Neuron (in vitro differentiated cells): ENCODE data around the gene FOXRED2.

ENCODE experiments used
- H2AFZ ChIP-seq: one replicate; pipeline ENCODE4 v1.6.1; 2013; ENCODE audit warnings: low read depth, mild to moderate bottlenecking, inconsistent platforms, low read length, moderate library complexity
- H3K27me3 ChIP-seq: one replicate; pipeline ENCODE4 v1.6.1; 2013; ENCODE audit warnings: low read length; ENCODE audit not compliant: insufficient read depth
- H3K36me3 ChIP-seq: one replicate; pipeline ENCODE4 v1.6.1; 2013; ENCODE audit warnings: low read length; ENCODE audit not compliant: insufficient read depth
- H3K4me1 ChIP-seq: one replicate; pipeline ENCODE4 v1.6.1; 2013; ENCODE audit warnings: low read length; ENCODE audit not compliant: insufficient read depth
- H3K4me3 ChIP-seq: 2 replicates; pipeline ENCODE4 v1.5.1; 2013; ENCODE audit warnings: mild to moderate bottlenecking, low read length, moderate library complexity
- H3K9me3 ChIP-seq: one replicate; pipeline ENCODE4 v1.6.1; 2013; ENCODE audit warnings: low read length

The FOXRED2 gene

GRCh38 chr22:36443198-36443770, 63.6 kb downstream of the FOXRED2 start:
- no peak overlapping the region for H2AFZ ChIP-seq
- H3K4me3 ChIP-seq, result no peak overlapping the region
- no peaks in the 10 kb centered on the region for H3K27me3 ChIP-seq
- peaks cover 3% of the 10 kb centered on the region for H3K4me1 ChIP-seq
- no peaks in the 10 kb centered on the region for H3K36me3 ChIP-seq
- H3K9me3 ChIP-seq, result no peaks in the 10 kb centered on the region

- Histone ChIP-seq H3K4me1 (peaks cover 3% of the 10 kb centered on the region), H2AFZ (no peak overlapping the region), H3K27me3 (no peaks in the 10 kb centered on the region), H3K4me3 (no peak overlapping the region), H3K36me3 (no peaks in the 10 kb centered on the region), H3K9me3 (no peaks in the 10 kb centered on the region)
These were observed 64.2 kb downstream of the FOXRED2 start for GRCh38 chr22:36442506-36443197.

- Histone ChIP-seq H3K4me3 (no peak overlapping the region), H2AFZ (no peak overlapping the region), H3K36me3 (no peaks in the 10 kb centered on the region), H3K27me3 (no peaks in the 10 kb centered on the region), H3K9me3 (no peaks in the 10 kb centered on the region), H3K4me1 (peaks cover 7% of the 10 kb centered on the region)
These were observed 66.3 kb downstream of the FOXRED2 start for GRCh38 chr22:36440429-36441002.

GRCh38 chr22:36439481-36440271, 67.2 kb downstream of the FOXRED2 start:
- peaks cover 9% of the 10 kb centered on the region for H3K4me1 ChIP-seq
- no peaks in the 10 kb centered on the region for H3K36me3 ChIP-seq
- no peaks in the 10 kb centered on the region for H3K27me3 ChIP-seq
- H3K4me3 ChIP-seq, result no peak overlapping the region
- H3K9me3 ChIP-seq, result no peaks in the 10 kb centered on the region
- H2AFZ ChIP-seq, result no peak overlapping the region
